GM19438 (cell line): ENCODE results near the gene TCTA.
"Not testable (repeated sequence)": the region's sequence is repeated elsewhere in the genome, so short reads cannot be mapped to it uniquely, and the experiment has no call there.

ENCODE experiments used
- ATAC-seq: cut with Tn5 transposase; IDR thresholded peaks from one replicate; pipeline ENCODE4 v1.9.1; 2021; ENCODE audit warnings: low read depth; ENCODE audit not compliant: unreplicated experiment

TCTA gene, protein sequence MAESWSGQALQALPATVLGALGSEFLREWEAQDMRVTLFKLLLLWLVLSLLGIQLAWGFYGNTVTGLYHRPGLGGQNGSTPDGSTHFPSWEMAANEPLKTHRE

DNA sequence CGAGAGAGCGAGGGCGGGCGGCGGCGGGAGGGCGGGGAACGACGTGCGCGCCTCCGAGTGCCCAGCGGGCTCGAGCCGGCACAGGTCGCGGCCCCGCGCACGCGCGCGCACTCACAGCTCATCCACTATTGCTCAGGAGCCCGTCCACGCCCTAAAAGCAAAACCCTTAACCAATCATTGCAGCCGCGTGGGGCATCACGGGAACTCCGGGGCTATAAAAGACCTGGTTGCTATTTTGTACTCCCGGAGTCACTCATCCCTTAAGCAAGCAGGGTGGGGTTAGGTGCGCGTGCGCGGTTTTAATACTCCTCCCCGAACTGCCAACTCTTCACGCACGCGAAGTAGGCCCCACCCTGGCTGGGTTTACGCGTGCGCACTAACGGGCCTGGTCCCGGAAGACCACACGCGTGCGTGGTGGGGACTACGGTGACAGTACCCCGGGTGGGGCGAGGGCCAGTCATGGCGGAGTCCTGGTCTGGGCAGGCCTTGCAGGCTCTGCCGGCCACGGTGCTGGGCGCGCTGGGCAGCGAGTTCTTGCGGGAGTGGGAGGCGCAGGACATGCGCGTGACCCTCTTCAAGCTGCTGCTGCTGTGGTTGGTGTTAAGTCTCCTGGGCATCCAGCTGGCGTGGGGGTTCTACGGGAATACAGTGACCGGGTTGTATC is at the start of gene TCTA, which contains the start of gene RHOA:
TCTA (plus strand) TSS at position 456 of the 664 bp plus-strand sequence; CDS start at position 460, 4 bp downstream.
RHOA (minus strand) TSS at position 9 of the 664 bp plus-strand sequence. CDS start 36,387 bp downstream, outside the sequence.
- ATAC-seq = peak; percentile 72

DNA sequence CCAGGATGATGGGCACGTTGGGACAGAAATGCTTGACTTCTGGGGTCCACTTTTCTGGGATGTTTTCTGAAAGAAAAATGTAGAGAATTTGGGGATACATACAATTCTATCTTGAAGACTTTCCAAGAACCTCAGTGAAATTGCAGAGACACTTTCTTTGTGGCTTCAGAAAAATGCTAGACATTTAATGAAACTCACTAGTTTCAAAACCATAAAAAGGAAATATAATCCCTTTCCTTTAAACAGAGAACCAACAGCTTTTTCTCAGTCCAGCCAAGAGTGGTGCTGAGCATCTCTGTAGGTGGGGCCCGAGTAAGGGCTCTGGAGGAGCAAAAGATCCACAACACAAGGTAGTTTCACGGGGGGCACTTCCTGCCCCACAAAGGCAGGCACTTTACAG is 49.7 kb upstream of the TCTA start:
- no peak for ATAC-seq

DNA sequence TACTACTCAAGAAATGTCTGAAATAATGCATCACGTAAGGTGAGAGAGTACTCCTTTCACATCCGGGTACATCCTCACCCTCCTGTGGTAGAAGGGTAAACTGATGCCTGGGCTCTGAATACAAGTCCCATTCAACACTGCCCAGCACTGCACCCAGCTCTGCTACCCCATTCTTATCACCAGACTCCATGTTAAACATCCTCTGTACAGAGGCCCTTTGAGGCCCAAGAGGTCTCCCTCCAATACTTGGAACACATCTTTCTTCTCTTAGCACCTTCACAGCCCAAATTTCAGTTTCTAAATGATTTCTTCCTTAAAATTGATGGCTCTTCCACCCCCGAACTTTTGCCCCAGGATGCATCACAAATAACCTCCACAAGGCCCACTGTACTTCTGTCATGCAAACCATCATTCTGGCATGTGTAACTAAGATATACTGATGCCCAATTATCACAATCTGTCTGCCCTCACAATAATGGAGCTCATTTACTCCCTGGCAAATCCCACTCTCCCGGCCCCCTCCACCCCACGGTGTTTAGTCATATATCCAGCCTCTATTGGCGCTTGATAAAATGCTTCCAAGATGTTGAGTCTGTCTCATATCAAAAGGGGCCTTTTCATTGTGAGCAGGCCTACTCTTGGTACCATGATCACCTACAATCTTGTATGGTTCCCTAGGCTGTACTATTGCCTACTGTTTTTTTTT is 41.5 kb upstream of the TCTA start:
- no peak for ATAC-seq

DNA sequence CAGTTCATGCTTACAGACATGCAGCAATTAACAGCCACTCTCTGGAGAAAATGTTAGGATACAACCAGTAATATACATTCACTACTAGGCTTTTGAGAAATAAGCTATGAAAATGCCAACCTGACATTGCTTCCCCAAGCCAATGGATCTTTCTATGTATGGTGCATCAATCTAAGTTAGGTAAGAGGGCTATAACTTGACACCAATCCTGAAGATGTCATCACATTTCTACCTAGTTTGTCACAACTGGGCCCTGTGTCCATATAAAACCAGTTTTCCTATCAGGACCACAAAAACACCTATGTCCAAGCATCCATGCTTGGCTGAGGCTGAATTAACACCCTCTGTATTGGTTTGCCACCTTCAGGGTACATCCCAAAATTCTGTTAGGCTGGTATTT is 40.3 kb upstream of the TCTA start:
- ATAC-seq = no peak

DNA sequence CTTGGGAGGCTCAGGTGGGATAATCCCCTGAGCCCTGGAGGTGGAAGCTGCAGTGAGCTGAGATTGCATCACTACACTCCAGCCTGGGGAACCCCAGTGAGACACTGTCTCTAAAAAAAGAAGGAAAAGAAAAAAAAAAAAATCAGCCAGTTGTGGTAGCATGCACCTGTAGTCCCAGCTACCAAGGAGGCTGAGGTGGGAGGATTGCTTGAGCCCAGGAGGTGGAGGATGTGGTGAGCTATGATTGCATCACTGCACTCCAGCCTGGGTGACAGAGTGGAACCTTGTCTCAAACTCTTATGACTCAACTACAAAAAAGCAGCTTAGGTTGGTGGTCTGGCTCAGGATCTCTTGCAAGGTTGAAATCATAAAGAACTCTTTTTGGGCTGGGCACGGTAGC is 34.7 kb upstream of the TCTA start:
- ATAC-seq = no peak

DNA sequence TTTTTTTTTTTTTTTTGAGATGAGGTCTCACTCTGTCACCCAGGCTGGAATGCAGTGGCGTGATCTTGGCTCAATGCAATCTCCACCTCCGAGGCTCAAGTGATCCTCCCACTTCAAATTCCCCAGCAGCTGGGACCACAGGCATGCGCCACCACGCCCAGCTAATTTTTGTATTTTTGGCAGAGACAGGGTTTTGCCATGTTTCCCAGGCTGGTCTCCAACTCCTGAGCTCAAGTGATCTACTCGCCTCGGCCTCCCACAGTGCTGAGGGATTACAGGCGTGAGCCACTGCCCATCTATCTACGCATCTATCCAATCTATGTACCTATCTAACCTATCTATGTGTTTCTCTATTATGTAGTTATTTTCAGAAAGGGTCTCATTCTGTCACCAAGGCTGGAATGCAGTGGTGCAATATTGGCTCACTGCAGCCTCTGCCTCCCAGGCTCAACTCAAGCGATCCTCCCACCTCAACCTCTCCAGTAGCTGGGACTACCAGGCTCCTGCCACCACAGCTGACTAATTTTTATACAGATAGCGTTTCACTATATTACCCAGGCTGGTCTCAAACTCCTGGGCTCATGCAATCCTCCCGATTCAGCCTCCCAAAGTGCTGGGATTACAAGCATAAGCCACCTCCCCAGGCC is 33.9 kb upstream of the TCTA start:
- no peak for ATAC-seq

DNA sequence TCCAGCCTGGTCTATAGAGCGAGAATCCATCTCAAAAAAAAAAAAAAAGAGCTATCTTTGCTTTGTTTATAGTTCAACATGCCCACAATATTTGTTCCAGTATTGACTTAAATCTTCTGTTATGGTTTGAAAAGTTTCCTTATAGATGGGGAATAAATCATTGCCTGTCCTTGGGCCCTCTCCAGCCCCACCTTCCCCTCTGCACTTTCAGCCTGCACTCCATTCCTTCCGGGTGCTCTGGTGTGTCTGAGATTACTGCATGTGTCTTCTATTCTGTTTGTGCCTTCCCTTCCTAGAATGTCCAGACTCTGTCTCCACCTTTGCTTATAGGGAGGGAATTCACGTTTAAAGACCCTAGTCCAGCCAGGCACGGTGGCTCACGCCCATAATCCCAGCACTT is 28.8 kb upstream of the TCTA start:
- no peak for ATAC-seq

DNA sequence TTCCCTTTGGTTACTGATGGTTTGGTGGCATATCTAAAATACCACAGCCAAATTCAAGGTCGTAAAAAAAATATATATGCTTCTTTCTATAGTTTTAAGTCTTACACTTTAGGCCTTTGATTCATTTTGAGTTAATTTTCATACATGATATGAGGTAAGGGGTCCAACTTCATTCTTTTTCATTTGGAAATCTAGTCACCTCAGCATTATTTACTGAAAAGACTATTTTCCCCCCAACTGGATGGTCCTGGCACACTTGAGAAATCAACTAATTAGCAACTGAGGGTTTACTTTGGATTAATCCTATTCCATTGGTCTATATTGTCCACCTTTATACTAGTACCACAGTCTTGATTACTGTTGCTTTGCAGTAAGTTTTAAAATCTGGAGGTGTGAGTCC is 26.6 kb upstream of the TCTA start:
- no peak for ATAC-seq

DNA sequence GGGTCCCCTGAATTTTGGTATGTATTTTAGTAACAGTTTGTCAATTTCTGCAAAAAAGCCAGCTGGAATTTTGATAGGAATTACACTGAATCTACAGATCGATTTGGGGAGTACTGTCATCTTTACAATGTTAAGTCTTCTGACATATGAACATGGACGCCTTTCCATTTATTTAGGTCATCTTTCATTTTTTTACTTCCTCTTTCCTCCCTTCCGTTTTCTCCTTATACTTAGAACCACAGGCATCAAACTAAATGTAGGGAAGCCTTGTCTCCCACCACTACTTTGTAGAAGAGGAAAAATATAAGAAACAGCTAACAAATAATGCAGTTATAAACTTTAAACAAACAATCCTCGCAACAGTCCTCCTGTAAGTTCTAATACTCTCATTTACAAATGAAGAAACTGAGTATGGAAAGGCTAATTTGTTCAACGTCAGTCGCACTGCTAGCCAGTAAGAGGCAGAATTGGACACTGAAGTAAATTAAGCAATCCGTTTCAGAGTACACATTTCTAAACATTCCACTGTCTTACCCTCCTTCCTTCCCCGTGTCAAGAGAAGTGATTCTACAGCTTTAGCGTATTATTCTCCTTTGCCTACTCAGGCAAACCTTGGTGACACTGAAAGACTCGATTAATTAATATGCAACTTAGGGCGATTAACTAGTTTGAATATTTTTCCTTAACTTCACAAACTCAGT is 26.0 kb upstream of the TCTA start:
- no peak for ATAC-seq

DNA sequence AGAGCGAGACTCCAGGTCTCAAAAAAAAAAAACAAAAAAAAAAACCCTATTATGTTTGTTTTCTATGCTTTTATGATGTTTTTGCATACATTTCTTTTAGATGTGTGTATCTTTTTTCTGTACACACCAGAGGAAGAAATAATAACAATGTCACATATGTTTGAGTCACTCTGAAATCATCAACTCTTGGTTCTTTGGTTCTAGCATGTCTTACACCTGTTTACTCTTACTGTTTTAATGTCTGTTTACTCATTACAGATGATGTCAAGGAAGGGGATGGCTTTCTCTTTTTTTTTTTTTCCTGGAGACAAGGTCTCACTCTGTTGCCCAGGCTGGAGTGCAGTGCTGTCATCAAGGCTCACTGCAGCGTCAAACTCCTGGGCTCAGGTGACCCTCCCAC is 24.5 kb upstream of the TCTA start:
- ATAC-seq = no peak

DNA sequence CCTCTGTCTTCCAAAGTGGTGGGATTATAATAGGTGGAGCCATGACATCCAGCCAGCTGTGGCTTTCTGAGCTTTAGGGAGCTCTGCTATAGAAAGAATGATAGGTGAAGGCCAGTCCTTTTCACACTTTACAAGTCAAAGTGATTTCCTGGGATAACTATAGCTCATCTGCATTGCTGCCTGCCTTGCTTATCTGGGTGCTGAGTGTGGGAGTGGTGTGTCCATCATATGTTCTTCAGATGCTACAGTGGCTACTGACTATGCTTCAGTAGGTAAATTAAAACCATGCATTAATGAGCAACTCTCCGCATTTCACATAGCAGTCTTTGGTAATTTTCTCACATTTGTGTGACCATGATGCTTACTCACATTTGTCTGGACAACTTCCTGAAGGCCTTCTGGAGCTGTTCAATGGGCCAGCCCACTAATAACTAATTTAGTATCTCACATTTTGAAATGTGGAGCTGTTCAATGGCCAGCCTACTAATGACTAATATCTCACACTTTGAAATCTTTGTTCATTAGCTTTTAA is 23.9 kb upstream of the TCTA start:
- ATAC-seq = no peak

DNA sequence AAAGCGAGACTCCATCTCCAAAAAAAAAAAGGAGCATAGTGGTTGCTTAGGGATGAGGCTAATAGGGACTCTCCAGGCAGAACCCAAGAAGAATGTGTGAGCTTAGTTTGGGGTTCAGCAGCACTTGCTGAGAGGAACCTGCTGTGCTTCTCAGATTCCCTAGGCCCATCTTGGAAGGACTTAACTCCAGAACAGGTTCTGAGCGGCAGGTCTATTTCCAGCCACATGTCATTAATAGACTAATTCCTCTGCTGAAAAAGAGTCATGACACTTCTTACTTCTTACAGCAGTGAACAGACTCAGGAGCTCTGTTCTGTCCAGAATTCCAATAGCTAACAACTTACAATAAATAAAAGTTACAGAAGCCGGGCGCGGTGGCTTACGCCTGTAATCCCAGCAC is 22.9 kb upstream of the TCTA start:
- ATAC-seq = no peak

DNA sequence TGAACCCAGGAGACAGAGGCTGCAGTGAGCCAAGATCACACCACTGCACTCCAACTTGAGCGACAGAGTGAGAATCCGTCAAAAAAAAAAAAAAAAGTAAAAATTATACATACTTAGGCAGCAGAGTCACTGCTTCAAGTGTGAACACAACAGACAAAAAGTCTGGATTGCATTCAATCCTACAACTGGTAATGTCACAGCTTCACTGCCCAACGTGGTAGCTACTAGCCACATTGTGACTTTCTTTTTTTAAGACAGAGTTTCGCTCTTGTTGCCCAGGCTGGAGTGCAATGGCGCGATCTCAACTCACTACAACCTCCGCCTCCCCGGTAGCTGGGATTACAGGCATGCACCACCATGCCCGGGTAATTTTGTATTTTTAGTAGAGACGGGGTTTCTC is 20.9 kb upstream of the TCTA start:
- not testable (repeated sequence) for ATAC-seq

DNA sequence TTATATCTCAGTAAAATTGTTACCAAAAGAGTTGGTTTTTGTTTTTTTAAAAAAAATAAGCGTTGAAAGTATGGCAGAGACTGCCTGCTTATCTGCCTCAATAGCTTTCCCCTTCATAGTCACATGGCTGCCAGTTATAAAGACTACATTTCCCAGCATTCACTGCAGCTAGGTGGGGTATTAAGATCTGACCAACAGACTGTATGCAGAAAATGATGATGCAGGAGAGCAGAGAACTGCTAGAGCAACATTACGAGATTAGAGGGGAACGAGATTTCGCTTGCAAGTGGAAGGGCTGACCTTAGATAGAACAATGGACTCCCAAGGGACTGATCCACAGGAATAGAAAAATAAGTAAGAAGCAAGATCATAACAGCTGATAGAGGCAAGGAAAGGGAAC is 14.8 kb upstream of the TCTA start:
- ATAC-seq = no peak

DNA sequence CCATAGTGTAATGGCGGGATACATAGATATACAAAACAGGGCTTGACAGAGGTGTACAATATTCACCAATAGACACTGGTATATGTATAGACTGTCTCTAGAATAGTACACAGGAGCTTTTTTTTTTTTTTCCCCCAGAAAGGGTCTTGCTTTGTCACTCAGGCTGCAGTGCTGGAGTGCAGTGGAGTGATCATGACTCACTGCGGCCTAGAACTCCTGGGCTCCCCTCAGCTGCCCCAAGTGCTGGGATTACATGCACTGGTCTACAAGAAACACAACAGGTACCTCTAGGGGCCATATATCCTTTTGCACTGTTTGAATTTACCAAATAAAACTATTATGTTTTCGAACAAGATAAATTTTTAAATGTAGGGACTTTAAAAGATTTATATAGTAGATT is 12.8 kb upstream of the TCTA start:
- no peak for ATAC-seq

DNA sequence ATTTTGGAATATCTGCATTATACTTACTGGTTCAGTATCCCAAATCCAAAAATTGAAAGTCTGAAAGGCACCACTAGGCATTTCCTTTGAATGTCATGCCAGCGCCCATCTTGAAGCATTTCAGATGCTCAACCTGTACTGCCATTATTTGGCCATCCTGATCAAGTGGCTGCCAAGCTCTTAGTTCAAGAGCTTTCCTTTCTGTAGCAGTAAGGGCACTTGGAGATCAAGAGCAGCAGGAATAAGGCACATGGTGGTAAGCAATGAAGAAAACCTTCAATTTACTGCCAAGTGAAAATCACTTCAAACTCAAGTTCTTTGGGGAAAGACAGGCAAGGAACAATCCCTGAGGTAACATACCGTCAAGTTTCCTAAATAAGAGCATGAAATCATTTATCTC is 10.5 kb upstream of the TCTA start:
- no peak for ATAC-seq

DNA sequence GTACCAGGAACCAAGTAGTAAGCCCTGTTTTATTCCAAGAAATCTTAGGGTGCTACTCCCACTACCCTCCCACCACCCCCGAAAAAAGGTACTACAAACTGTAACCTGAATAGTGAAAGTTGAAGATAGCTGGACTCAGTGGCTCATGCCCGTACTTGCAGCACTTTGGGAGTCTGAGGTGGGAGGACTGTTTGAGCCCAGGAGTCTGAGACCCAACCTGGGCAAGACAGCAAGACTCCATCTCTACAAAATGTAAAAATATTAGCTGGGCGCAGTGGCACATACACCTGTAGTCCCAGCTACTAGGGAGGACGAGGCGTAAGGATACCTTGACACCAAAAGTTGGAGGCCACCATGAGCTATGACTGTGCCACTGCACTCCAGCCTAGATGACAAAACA is 8.3 kb upstream of the TCTA start:
- ATAC-seq = no peak

DNA sequence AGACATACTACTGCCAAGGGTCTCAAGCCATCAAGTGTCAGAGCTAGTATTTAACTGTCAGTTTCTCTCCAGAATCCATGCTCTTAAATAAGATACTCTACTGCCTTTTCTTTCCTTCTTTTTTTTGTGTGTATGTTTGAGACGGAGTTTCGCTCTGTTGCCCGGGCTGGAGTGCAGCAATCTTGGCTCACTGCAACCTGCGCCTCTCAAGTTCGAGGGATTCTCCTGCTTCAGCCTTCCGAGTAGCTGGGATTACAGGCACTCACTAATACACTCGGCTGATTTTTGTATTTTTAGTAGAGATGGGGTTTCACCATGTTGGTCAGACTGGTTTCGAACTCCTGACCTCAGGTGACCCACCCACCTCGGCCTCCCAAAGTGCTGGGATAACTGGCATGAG is 6.7 kb upstream of the TCTA start:
- not testable (repeated sequence) for ATAC-seq

DNA sequence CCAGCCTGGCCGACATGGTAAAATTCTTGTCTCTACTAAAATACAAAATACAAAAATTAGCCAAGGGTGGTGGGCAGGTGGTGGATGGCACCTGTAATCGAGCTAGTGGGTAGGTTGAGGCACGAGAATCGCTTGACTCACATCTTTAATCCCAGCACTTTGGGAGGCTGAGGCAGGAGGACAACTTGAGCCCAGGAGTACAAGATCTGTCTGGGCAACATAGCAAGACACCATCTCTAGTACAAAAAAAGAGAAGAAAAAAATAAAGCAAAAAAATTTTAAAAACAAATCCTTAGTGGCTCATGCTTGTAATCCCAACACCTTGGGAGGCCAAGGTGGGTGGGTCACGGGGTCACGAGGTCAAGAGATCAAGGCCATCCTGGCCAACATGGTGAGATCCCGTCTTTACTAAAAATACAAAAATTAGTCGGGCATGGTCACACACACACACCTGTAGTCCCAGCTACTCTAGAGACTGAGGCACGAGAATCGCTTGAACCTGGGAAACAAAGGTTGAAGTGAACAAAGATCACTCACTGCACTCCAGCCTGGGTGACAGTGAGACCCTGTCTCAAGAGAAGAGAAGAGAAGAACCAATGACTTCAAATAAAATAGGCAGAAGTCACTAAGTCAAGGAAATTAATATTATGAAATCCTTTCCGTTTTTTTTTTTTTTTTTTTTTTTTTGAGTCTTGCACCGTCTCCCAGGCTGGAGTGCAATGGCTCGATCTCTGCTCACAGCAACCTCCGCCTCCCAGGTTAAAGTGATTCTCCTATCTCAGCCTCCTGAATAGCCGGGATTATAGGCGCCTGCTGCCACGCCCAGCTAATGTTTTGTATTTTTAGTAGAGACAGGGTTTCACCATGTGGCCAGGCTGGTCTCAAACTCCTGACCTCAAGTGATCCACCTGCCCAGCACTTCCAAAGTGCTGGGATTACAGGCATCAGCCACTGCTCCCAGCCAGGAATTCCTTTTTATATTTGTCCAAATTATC is 5.4 kb upstream of the TCTA start:
- no peak for ATAC-seq
